ENCODE measurements around the gene ROBO1. TPM values are rescaled to one million over a fixed set of nuclear protein-coding genes. Genes with fewer than 3 reads are reported as not detected.

ROBO1 gene
- total and polyA plus RNA-seq, 2 of the 8 experiments (the other 6 are each of a cell fraction or from before 2014, with no cell fraction given), result 51.4 to 91.0 TPM

DNA sequence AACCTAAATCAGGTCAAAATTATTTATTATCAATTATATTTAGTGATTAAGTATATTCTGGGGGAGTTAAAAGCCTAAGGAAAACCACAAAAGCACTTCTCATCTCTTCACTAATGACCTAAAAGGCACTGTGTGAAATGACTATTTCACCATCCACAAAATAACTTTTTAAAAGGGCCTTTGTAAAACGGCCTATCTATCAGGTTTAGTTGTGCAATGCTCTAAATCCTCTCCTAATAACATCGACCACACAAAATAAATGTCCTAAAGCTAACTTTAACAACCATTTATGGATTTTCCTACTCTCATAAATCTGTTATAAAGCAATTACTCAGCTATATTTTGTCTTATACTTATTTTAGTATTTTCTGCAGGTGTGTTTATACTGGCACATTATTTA lies 1066.3 kb downstream of the ROBO1 start:
- Histone ChIP-seq H3K4me1 (replicated peaks in 1 of 4; ENCODE audit: control insufficient read depth in 3 of 4, insufficient read depth in 4 of 4, low read length in 3 of 4) (no peaks in the 10 kb centered on the region), H4K20me1 (replicated peaks in 1 of 2; ENCODE audit: control insufficient read depth in 1 of 2, insufficient read depth in 2 of 2, low read length in 2 of 2) (peaks cover 0 to 1% of the 10 kb centered on the region in 2 experiments), H2BK15ac (ENCODE audit: low read length) (no peak overlapping the region), H3K56ac (replicated peaks; ENCODE audit: insufficient read length, low read depth, low read length) (no peak overlapping the region), H3K23me2 (ENCODE audit: low read depth, low read length) (no peaks in the 10 kb centered on the region), H4K91ac (replicated peaks; ENCODE audit: insufficient read length, low read length) (no peak overlapping the region), H4K8ac (ENCODE audit: extremely low read depth, insufficient read depth, low read length) (no peak overlapping the region), H3K79me1 (ENCODE audit: low read depth, low read length) (no peaks in the 10 kb centered on the region), H2BK120ac (replicated peaks; ENCODE audit: low read depth, low read length) (no peak overlapping the region), H3K27ac (ENCODE audit: low read depth, low read length) (no peak overlapping the region), H4K5ac (ENCODE audit: insufficient read length, low read depth, low read length) (no peak overlapping the region), H3K79me2 (ENCODE audit: control insufficient read depth in 1 of 2, insufficient read depth in 2 of 2, low read length in 2 of 2) (no peaks in the 10 kb centered on the region), H3K9ac (replicated peaks in 1 of 4; ENCODE audit: extremely low read depth in 1 of 4, low read depth in 3 of 4, low read length in 3 of 4) (no peak overlapping the region), H2BK5ac (ENCODE audit: low read depth, low read length) (no peak overlapping the region), H3K18ac (ENCODE audit: extremely low read depth, low read length) (no peak overlapping the region), H3K36me3 (ENCODE audit: control insufficient read depth in 2 of 4, insufficient read depth in 4 of 4, low read length in 3 of 4) (0 out of 8 replicates have a peak, but pooled peaks cover 0 to 2% (median 0%) of the 10 kb centered on the region in 4 experiments), H3K23ac (ENCODE audit: insufficient read length) (no peak overlapping the region), H3K4ac (replicated peaks; ENCODE audit: insufficient read length, low read depth, low read length) (no peak overlapping the region), H3K27me3 (replicated peaks in 1 of 4; ENCODE audit: control insufficient read depth in 3 of 4, extremely low read depth in 1 of 4, insufficient read depth in 3 of 4, low read length in 3 of 4) (no peaks in the 10 kb centered on the region), H2BK12ac (ENCODE audit: low read depth, low read length) (no peak overlapping the region), H2AFZ (ENCODE audit: low read length) (no peak overlapping the region), H3K4me3 (ENCODE audit: extremely low read depth in 1 of 4, insufficient read depth in 2 of 4, low read depth in 3 of 4, low read length in 4 of 4) (no peak overlapping the region), H3K14ac (ENCODE audit: insufficient read length) (no peak overlapping the region), H2BK20ac (ENCODE audit: low read length) (no peak overlapping the region), H3K9me3 (ENCODE audit: insufficient read depth in 2 of 2, low read depth in 1 of 2, low read length in 1 of 2) (no peaks in the 10 kb centered on the region), H2AK5ac (ENCODE audit: low read depth, low read length) (no peak overlapping the region), H3K4me2 (ENCODE audit: insufficient read depth in 1 of 2, low read depth in 2 of 2, low read length in 2 of 2) (no peak overlapping the region)
- TF ChIP-seq CBX5 (IDR thresholded peaks at IDR 0.05; ENCODE audit: low read depth, low read length) (no peak), USF2 (IDR thresholded peaks at IDR 0.05; ENCODE audit: low read length) (no peak), FOSL1 (IDR thresholded peaks at IDR 0.05; ENCODE audit: insufficient read depth, low read depth, low read length) (no peak), CHD1 (IDR thresholded peaks at IDR 0.05; ENCODE audit: low read depth, low read length) (no peak), CHD2 (IDR thresholded peaks at IDR 0.05; ENCODE audit: low read length) (no peak), JUND (IDR thresholded peaks at IDR 0.05; ENCODE audit: low read length) (no peak), RNF2 (IDR thresholded peaks at IDR 0.05; ENCODE audit: borderline replicate concordance, low read depth, low read length, missing control alignments, poor library complexity, severe bottlenecking) (no peak), SRF (IDR thresholded peaks at IDR 0.05; ENCODE audit: low read depth, low read length) (no peak)
- FAIRE-seq (peak; percentile 32), DNase-seq (ENCODE audit: low read depth in 1 of 2, low spot score in 2 of 2) (no peak)
- WGBS, 2 experiments (ENCODE audit: extremely low coverage in 1 of 2, insufficient coverage in 1 of 2, insufficient read length in 1 of 2, insufficient replicate concordance in 2 of 2, low coverage in 1 of 2, low lambda C conversion rate in 2 of 2, missing lambda C conversion rate in 1 of 2), result 78% methylated on average over 2 of the region's 2 CpGs; no CpG with 5 or more reads in 1 of the 2 experiments
- CTCF ChIA-PET (ENCODE audit: partially characterized antibody), result no interaction called here
- POLR2A ChIA-PET (ENCODE audit: partially characterized antibody), result no interaction called here
